HEK293 (cell line): Measurements from ENCODE around the gene DLG2.

ENCODE experiments used
- ZNF121 ChIP-seq: fragments of 450-650 bp; formaldehyde crosslinking; IDR thresholded peaks from 2 replicates; pipeline ENCODE4 v1.5.1; 2016; ENCODE audit warnings: missing biosample characterization, missing genetic modification characterization
- ZNF133 ChIP-seq: fragments of 450-650 bp; formaldehyde crosslinking; IDR thresholded peaks from 2 replicates; pipeline ENCODE4 v1.5.1; 2016; ENCODE audit warnings: missing biosample characterization, missing genetic modification characterization
- ZNF558 ChIP-seq: fragments of 450-650 bp; formaldehyde crosslinking; IDR thresholded peaks from 2 replicates; pipeline ENCODE4 v1.5.1; 2016; ENCODE audit warnings: missing biosample characterization, missing genetic modification characterization
- ZNF596 ChIP-seq: fragments of 450-650 bp; IDR thresholded peaks from 2 replicates; pipeline ENCODE4 v1.5.0; 2018; ENCODE audit warnings: missing biosample characterization, mild to moderate bottlenecking, missing genetic modification characterization, moderate library complexity
- ZNF629 ChIP-seq: fragments of 450-650 bp; formaldehyde crosslinking; IDR thresholded peaks from 2 replicates; pipeline ENCODE4 v1.5.1; 2017; ENCODE audit warnings: missing biosample characterization, missing genetic modification characterization
- ZNF76 ChIP-seq: fragments of 450-650 bp; formaldehyde crosslinking; IDR thresholded peaks from 2 replicates; pipeline ENCODE4; 2016; ENCODE audit warnings: low read depth, missing biosample characterization, missing genetic modification characterization, borderline replicate concordance
- TF ChIP-seq, protein P1 (sequence below): fragments of 450-650 bp; formaldehyde crosslinking; IDR thresholded peaks from 2 replicates; pipeline ENCODE4 v1.5.1; 2016; ENCODE audit warnings: missing biosample characterization, missing genetic modification characterization
- TF ChIP-seq, protein P2 (sequence below): fragments of 450-650 bp; formaldehyde crosslinking; IDR thresholded peaks from 2 replicates; pipeline ENCODE4 v1.5.1; 2016; ENCODE audit warnings: missing biosample characterization, missing genetic modification characterization
- TF ChIP-seq, protein P3 (sequence below): fragments of 450-650 bp; formaldehyde crosslinking; IDR thresholded peaks from 2 replicates; pipeline ENCODE4 v1.5.1; 2016; ENCODE audit warnings: missing biosample characterization, missing genetic modification characterization

DNA sequence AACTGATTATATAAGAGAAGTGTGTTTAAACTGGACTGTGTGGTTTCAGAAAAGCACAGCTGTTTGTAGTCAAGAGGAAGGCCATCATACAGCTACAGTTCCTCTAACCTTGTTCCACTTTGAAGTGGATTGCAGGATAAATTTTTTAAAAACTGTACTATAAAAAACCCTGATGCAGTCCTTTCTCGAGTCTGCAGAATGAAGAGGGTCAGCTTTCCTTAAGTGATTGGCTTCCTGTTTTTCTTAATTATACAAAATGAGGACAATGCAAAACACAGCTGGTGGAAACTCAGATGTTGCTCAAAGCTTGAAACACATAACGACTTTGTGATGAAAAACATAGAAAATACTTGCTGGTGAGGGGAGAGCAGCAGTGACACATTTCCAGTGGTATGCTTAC, 1060.5 kb downstream of the DLG2 start:
- TF ChIP-seq ZNF133 (tag by site-specific recombination), result no peak
- no peak for TF ChIP-seq ZNF558
- no peak for TF ChIP-seq ZNF76 (tag by site-specific recombination)
- TF ChIP-seq ZNF121 (tag by site-specific recombination), result no peak
- TF ChIP-seq ZNF629 (tag by site-specific recombination), result no peak
- TF ChIP-seq, protein P1, sequence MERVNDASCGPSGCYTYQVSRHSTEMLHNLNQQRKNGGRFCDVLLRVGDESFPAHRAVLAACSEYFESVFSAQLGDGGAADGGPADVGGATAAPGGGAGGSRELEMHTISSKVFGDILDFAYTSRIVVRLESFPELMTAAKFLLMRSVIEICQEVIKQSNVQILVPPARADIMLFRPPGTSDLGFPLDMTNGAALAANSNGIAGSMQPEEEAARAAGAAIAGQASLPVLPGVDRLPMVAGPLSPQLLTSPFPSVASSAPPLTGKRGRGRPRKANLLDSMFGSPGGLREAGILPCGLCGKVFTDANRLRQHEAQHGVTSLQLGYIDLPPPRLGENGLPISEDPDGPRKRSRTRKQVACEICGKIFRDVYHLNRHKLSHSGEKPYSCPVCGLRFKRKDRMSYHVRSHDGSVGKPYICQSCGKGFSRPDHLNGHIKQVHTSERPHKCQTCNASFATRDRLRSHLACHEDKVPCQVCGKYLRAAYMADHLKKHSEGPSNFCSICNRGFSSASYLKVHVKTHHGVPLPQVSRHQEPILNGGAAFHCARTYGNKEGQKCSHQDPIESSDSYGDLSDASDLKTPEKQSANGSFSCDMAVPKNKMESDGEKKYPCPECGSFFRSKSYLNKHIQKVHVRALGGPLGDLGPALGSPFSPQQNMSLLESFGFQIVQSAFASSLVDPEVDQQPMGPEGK (tag by site-specific recombination), result no peak
- TF ChIP-seq, protein P2, sequence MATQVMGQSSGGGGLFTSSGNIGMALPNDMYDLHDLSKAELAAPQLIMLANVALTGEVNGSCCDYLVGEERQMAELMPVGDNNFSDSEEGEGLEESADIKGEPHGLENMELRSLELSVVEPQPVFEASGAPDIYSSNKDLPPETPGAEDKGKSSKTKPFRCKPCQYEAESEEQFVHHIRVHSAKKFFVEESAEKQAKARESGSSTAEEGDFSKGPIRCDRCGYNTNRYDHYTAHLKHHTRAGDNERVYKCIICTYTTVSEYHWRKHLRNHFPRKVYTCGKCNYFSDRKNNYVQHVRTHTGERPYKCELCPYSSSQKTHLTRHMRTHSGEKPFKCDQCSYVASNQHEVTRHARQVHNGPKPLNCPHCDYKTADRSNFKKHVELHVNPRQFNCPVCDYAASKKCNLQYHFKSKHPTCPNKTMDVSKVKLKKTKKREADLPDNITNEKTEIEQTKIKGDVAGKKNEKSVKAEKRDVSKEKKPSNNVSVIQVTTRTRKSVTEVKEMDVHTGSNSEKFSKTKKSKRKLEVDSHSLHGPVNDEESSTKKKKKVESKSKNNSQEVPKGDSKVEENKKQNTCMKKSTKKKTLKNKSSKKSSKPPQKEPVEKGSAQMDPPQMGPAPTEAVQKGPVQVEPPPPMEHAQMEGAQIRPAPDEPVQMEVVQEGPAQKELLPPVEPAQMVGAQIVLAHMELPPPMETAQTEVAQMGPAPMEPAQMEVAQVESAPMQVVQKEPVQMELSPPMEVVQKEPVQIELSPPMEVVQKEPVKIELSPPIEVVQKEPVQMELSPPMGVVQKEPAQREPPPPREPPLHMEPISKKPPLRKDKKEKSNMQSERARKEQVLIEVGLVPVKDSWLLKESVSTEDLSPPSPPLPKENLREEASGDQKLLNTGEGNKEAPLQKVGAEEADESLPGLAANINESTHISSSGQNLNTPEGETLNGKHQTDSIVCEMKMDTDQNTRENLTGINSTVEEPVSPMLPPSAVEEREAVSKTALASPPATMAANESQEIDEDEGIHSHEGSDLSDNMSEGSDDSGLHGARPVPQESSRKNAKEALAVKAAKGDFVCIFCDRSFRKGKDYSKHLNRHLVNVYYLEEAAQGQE (tag by site-specific recombination), result no peak
- TF ChIP-seq, protein P3, sequence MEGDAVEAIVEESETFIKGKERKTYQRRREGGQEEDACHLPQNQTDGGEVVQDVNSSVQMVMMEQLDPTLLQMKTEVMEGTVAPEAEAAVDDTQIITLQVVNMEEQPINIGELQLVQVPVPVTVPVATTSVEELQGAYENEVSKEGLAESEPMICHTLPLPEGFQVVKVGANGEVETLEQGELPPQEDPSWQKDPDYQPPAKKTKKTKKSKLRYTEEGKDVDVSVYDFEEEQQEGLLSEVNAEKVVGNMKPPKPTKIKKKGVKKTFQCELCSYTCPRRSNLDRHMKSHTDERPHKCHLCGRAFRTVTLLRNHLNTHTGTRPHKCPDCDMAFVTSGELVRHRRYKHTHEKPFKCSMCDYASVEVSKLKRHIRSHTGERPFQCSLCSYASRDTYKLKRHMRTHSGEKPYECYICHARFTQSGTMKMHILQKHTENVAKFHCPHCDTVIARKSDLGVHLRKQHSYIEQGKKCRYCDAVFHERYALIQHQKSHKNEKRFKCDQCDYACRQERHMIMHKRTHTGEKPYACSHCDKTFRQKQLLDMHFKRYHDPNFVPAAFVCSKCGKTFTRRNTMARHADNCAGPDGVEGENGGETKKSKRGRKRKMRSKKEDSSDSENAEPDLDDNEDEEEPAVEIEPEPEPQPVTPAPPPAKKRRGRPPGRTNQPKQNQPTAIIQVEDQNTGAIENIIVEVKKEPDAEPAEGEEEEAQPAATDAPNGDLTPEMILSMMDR (tag by site-specific recombination), result no peak
- TF ChIP-seq ZNF596 (tag by site-specific recombination), result no peak
